LNCaP clone FGC (cell line): ENCODE measurements around the gene TNNT3.
"Not testable (repeated sequence)": the region's sequence is repeated elsewhere in the genome, so short reads cannot be mapped to it uniquely, and the experiment has no call there.

Experiments
- DNase-seq: peaks from one replicate; pipeline ENCODE4 v3.0.0-alpha.2; 2011; ENCODE audit warnings: low read depth
- H3K4me3 ChIP-seq: 2 replicates; pipeline ENCODE4 v1.5.1; 2011; ENCODE audit warnings: mild to moderate bottlenecking, low read depth, low read length, control low read depth
- CTCF ChIP-seq: IDR thresholded peaks from 2 replicates; pipeline ENCODE4 v1.5.1; 2012; ENCODE audit warnings: mild to moderate bottlenecking; ENCODE audit not compliant: control insufficient read depth, insufficient read depth; ENCODE audit errors: extremely low read depth

TNNT3 gene

GRCh38 chr11:1939006-1939625 lies 19.6 kb downstream of the TNNT3 start:
- no peak for DNase-seq
- no peak for TF ChIP-seq CTCF
- H3K4me3 ChIP-seq: no peak overlapping the region

GRCh38 chr11:1939788-1940187 lies 20.3 kb downstream of the TNNT3 start:
- not testable (repeated sequence) for H3K4me3 ChIP-seq, DNase-seq

GRCh38 chr11:1942558-1943260 lies 23.2 kb downstream of the TNNT3 start:
- no peak overlapping the region for H3K4me3 ChIP-seq
- no peak for DNase-seq
- TF ChIP-seq CTCF: no peak

GRCh38 chr11:1943576-1943975 lies 24.1 kb downstream of the TNNT3 start:
- no peak for DNase-seq
- no peak for TF ChIP-seq CTCF
- H3K4me3 ChIP-seq: no peak overlapping the region

GRCh38 chr11:1943977-1944376 lies 24.5 kb downstream of the TNNT3 start:
- no peak overlapping the region for H3K4me3 ChIP-seq
- no peak for TF ChIP-seq CTCF
- no peak for DNase-seq

- TF ChIP-seq CTCF: no peak
- H3K4me3 ChIP-seq: no peak within 1 kb of the TSS
- no peak for DNase-seq
These were observed 27.4 kb downstream of the TNNT3 start, which contains the start of gene MRPL23 for GRCh38 chr11:1946812-1947484. MRPL23 (plus strand) TSS chr11:1947332; CDS start chr11:1947363, 31 bp downstream.

GRCh38 chr11:1947592-1948237 lies 28.2 kb downstream of the TNNT3 start:
- DNase-seq: no peak
- no peak overlapping the region for H3K4me3 ChIP-seq
- TF ChIP-seq CTCF: no peak
